OCI-LY1 (cell line): ENCODE results near the gene SLC17A9.

ENCODE experiments used
- H2AFZ ChIP-seq: fragments of 200-600 bp; sonication (generic), shearing (Covaris generic); 2 replicates; pipeline ENCODE4 v1.6.0; 2014; ENCODE audit warnings: antibody characterized with exemption, mild to moderate bottlenecking, low read length
- H3F3A ChIP-seq: fragments of 200-600 bp; sonication (generic), shearing (Covaris generic); 2 replicates; pipeline ENCODE4 v1.6.0; 2014; ENCODE audit warnings: mild to moderate bottlenecking, antibody characterized with exemption, low read length, moderate library complexity; ENCODE audit not compliant: insufficient read depth
- H3K27ac ChIP-seq: fragments of 200-600 bp; sonication (generic); 2 replicates; pipeline ENCODE4 v1.5.1; 2014; ENCODE audit warnings: low read length, mixed run types, mild to moderate bottlenecking, low read depth; ENCODE audit not compliant: poor library complexity, severe bottlenecking
- H3K27me3 ChIP-seq: fragments of 200-600 bp; sonication (generic); 2 replicates; pipeline ENCODE4 v1.6.0; 2014; ENCODE audit warnings: antibody characterized with exemption, mild to moderate bottlenecking, low read length, moderate library complexity; ENCODE audit not compliant: insufficient read depth
- H3K36me3 ChIP-seq: fragments of 200-600 bp; sonication (generic); 2 replicates; pipeline ENCODE4 v1.6.1; 2014; ENCODE audit warnings: mild to moderate bottlenecking, antibody characterized with exemption, low read length, moderate library complexity, mixed read lengths; ENCODE audit not compliant: insufficient read depth
- H3K4me1 ChIP-seq: fragments of 200-600 bp; sonication (generic); 2 replicates; pipeline ENCODE4 v1.5.1; 2014; ENCODE audit warnings: mild to moderate bottlenecking, low read length, moderate library complexity; ENCODE audit not compliant: insufficient read depth, severe bottlenecking
- H3K4me2 ChIP-seq: fragments of 200-600 bp; sonication (generic), shearing (Covaris generic); 2 replicates; pipeline ENCODE4 v1.6.1; 2014; ENCODE audit warnings: low read length
- H3K4me3 ChIP-seq: fragments of 200-600 bp; sonication (generic); 2 replicates; pipeline ENCODE4 v1.5.1; 2014; ENCODE audit warnings: low read length, low read depth, mild to moderate bottlenecking, mixed read lengths; ENCODE audit not compliant: poor library complexity, severe bottlenecking
- H3K79me2 ChIP-seq: fragments of 200-600 bp; shearing (Covaris generic); 2 replicates; pipeline ENCODE4 v1.6.1; 2016; ENCODE audit warnings: mixed run types, low read length, mixed read lengths; ENCODE audit not compliant: insufficient read depth
- H3K9ac ChIP-seq: fragments of 200-600 bp; sonication (generic), shearing (Covaris generic); 2 replicates; pipeline ENCODE4 v1.6.1; 2014; ENCODE audit warnings: mild to moderate bottlenecking, low read length, mixed read lengths
- H3K9me2 ChIP-seq: fragments of 200-600 bp; sonication (generic), shearing (Covaris generic); 2 replicates; pipeline ENCODE4 v1.6.1; 2014; ENCODE audit warnings: low read depth, mild to moderate bottlenecking, low read length, mixed read lengths
- H3K9me3 ChIP-seq: fragments of 200-600 bp; shearing (Covaris generic); 2 replicates; pipeline ENCODE4 v1.6.1; 2014; ENCODE audit warnings: low read length, mixed read lengths
- H4K20me1 ChIP-seq: fragments of 200-600 bp; sonication (generic), shearing (Covaris generic); 2 replicates; pipeline ENCODE4 v1.6.0; 2016; ENCODE audit warnings: mild to moderate bottlenecking, low read length; ENCODE audit not compliant: insufficient read depth
- CTCF ChIP-seq: fragments of 200-600 bp; sonication (generic), shearing (Covaris generic); IDR thresholded peaks from 2 replicates; pipeline ENCODE4 v1.5.1; 2017; ENCODE audit warnings: mild to moderate bottlenecking, antibody characterized with exemption, low read length, moderate library complexity, mixed read lengths
- EZH2 ChIP-seq: fragments of 200-600 bp; sonication (generic), shearing (Covaris generic); IDR thresholded peaks from 2 replicates; pipeline ENCODE4 v1.8.0; 2017; ENCODE audit warnings: borderline replicate concordance, mixed run types, mild to moderate bottlenecking, antibody characterized with exemption, low read length, moderate library complexity, mixed read lengths

The SLC17A9 gene

DNA sequence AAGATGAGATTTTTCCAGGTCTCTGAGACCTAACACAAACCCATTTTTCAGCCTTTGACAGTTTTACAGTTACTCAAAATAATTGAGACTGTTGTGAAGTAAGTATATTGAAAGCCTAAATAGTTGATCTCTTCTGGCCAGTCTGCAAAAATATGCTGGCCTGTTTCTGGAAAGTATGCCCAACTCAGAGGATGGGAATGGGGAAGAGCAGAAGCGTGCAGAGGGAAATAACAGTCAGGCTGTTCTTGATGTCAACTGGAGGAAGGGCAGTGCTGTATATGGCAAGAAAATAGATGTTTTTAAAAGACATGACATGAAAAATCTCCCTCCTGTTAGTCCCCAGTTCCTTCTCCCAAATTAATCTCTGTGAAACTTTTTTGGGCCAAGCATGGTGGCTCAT is 10.7 kb upstream of the SLC17A9 start:
- no peaks in the 10 kb centered on the region for H3K9me3 ChIP-seq
- no peak overlapping the region for H3K9ac ChIP-seq
- TF ChIP-seq CTCF, result no peak
- no peak for TF ChIP-seq EZH2
- H3K27ac ChIP-seq, result no peak overlapping the region
- peaks cover 35% of the 10 kb centered on the region for H3K79me2 ChIP-seq
- no peaks in the 10 kb centered on the region for H4K20me1 ChIP-seq
- peaks cover 19% of the 10 kb centered on the region for H3K4me1 ChIP-seq
- no peaks in the 10 kb centered on the region for H3K9me2 ChIP-seq
- no peak overlapping the region for H2AFZ ChIP-seq
- H3K4me2 ChIP-seq, result no peak overlapping the region
- no peak overlapping the region for H3K4me3 ChIP-seq
- no peaks in the 10 kb centered on the region for H3K27me3 ChIP-seq
- 0 out of 2 replicates have a peak, but pooled peaks cover 3% of the 10 kb centered on the region for H3F3A ChIP-seq
- peaks cover 62% of the 10 kb centered on the region for H3K36me3 ChIP-seq

GRCh38 chr20:62942456-62942855 is 10.1 kb upstream of the SLC17A9 start:
- Histone ChIP-seq H3K9me2 (no peaks in the 10 kb centered on the region), H3K27me3 (no peaks in the 10 kb centered on the region), H3K4me2 (no peak overlapping the region), H3K9ac (no peak overlapping the region), H3K4me3 (no peak overlapping the region), H2AFZ (no peak overlapping the region), H3K36me3 (peaks cover 69% of the 10 kb centered on the region), H3F3A (0 out of 2 replicates have a peak, but pooled peaks cover 3% of the 10 kb centered on the region), H4K20me1 (no peaks in the 10 kb centered on the region), H3K4me1 (peaks cover 17% of the 10 kb centered on the region), H3K9me3 (no peaks in the 10 kb centered on the region), H3K27ac (no peak overlapping the region), H3K79me2 (peaks cover 29% of the 10 kb centered on the region)
- no peak for TF ChIP-seq EZH2
- no peak for TF ChIP-seq CTCF

- H3K4me3 ChIP-seq, result no peak overlapping the region
- no peak overlapping the region for H3K4me2 ChIP-seq
- no peak overlapping the region for H2AFZ ChIP-seq
- no peak for TF ChIP-seq CTCF
- TF ChIP-seq EZH2, result no peak
- H3K36me3 ChIP-seq, result peaks cover 78% of the 10 kb centered on the region
- H3K9ac ChIP-seq, result no peak overlapping the region
- no peaks in the 10 kb centered on the region for H3K9me2 ChIP-seq
- no peaks in the 10 kb centered on the region for H3K9me3 ChIP-seq
- no peak overlapping the region for H3K27ac ChIP-seq
- H4K20me1 ChIP-seq, result no peaks in the 10 kb centered on the region
- no peaks in the 10 kb centered on the region for H3K27me3 ChIP-seq
- peaks cover 26% of the 10 kb centered on the region for H3K79me2 ChIP-seq
- 0 out of 2 replicates have a peak, but pooled peaks cover 3% of the 10 kb centered on the region for H3F3A ChIP-seq
- peaks cover 17% of the 10 kb centered on the region for H3K4me1 ChIP-seq
Observed at GRCh38 chr20:62943396-62943795, 9.1 kb upstream of the SLC17A9 start.
